PC-9 (cell line): ENCODE measurements around the gene PROK1.

ENCODE experiments used
- EZH2 ChIP-seq: fragments of 200-600 bp; sonication (generic); IDR thresholded peaks from 2 replicates; pipeline ENCODE4 v1.8.0; 2017; ENCODE audit warnings: antibody characterized with exemption, low read depth
- TF ChIP-seq, protein P1 (sequence below): fragments of 200-600 bp; sonication (generic); conservative IDR thresholded peaks from 2 replicates; pipeline ENCODE4 v1.6.1; 2017; ENCODE audit warnings: mixed run types, antibody characterized with exemption, mild to moderate bottlenecking, moderate library complexity

DNA sequence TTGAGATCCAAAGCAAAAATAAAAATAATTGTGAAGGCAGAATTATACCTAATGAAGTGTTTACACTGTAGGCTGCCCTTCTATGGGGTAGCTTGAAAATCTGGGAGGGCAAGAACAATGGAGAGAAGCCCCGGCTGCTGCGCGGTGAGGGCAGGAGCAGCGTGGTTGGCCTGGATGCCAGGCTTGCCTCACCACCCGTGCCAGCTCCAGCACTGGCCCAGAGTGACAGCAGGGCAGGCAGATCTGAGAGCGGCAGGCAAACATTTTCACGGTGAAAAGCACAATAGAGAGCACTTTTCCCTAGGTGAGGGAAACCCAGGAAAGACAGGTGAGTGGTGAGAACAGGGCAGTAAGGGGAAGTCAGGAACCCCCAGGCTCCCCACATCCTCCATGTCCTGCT, 1.4 kb downstream of the PROK1 start:
- TF ChIP-seq, protein P1, sequence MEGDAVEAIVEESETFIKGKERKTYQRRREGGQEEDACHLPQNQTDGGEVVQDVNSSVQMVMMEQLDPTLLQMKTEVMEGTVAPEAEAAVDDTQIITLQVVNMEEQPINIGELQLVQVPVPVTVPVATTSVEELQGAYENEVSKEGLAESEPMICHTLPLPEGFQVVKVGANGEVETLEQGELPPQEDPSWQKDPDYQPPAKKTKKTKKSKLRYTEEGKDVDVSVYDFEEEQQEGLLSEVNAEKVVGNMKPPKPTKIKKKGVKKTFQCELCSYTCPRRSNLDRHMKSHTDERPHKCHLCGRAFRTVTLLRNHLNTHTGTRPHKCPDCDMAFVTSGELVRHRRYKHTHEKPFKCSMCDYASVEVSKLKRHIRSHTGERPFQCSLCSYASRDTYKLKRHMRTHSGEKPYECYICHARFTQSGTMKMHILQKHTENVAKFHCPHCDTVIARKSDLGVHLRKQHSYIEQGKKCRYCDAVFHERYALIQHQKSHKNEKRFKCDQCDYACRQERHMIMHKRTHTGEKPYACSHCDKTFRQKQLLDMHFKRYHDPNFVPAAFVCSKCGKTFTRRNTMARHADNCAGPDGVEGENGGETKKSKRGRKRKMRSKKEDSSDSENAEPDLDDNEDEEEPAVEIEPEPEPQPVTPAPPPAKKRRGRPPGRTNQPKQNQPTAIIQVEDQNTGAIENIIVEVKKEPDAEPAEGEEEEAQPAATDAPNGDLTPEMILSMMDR: no peak
- TF ChIP-seq EZH2: no peak
